NCI-H1105 (cell line): ENCODE results near the gene NCL.
"Not testable (repeated sequence)": the region's sequence is repeated elsewhere in the genome, so short reads cannot be mapped to it uniquely, and the experiment has no call there.

Source experiments
- DNase-seq: peaks from one replicate; lab custom pipeline; 2025; lab: John Stamatoyannopoulos, UW

NCL gene

GRCh38 chr2:231430437-231430836 lies 33.8 kb downstream of the NCL start:
- not testable (repeated sequence) for DNase-seq

GRCh38 chr2:231429901-231430300 lies 34.4 kb downstream of the NCL start:
- DNase-seq, result no peak

- DNase-seq, result no peak
Observed at GRCh38 chr2:231429152-231429551, 35.1 kb downstream of the NCL start.

- no peak for DNase-seq
Observed at GRCh38 chr2:231427116-231427515, 37.2 kb downstream of the NCL start.

- no peak for DNase-seq
Observed at GRCh38 chr2:231425811-231426703, 38.2 kb downstream of the NCL start.

GRCh38 chr2:231425291-231425810 lies 38.9 kb downstream of the NCL start:
- DNase-seq, result no peak

- no peak for DNase-seq
Observed at GRCh38 chr2:231423176-231423575, 41.1 kb downstream of the NCL start.

GRCh38 chr2:231422056-231422455 lies 42.2 kb downstream of the NCL start:
- no peak for DNase-seq

- DNase-seq, result no peak
Observed at GRCh38 chr2:231421051-231421580, 43.2 kb downstream of the NCL start.

GRCh38 chr2:231418820-231419640 lies 45.3 kb downstream of the NCL start:
- no peak for DNase-seq

- DNase-seq, result no peak
Observed at GRCh38 chr2:231415029-231415428, 49.3 kb downstream of the NCL start.

GRCh38 chr2:231413921-231414476 lies 50.3 kb downstream of the NCL start:
- no peak for DNase-seq

GRCh38 chr2:231413456-231413855 lies 50.8 kb downstream of the NCL start:
- no peak for DNase-seq

- DNase-seq, result no peak
Observed at GRCh38 chr2:231412618-231412963, 51.7 kb downstream of the NCL start.

GRCh38 chr2:231411831-231412617 lies 52.3 kb downstream of the NCL start:
- peak; percentile 77 for DNase-seq

- no peak for DNase-seq
Observed at GRCh38 chr2:231411237-231411636, 53.0 kb downstream of the NCL start.

- no peak for DNase-seq
Observed at GRCh38 chr2:231410293-231411004, 53.8 kb downstream of the NCL start.

GRCh38 chr2:231409776-231410175 lies 54.5 kb downstream of the NCL start:
- DNase-seq, result no peak

- DNase-seq, result not testable (repeated sequence)
Observed at GRCh38 chr2:231408304-231408703, 56.0 kb downstream of the NCL start.

- DNase-seq, result not testable (repeated sequence)
Observed at GRCh38 chr2:231407686-231408085, 56.6 kb downstream of the NCL start.
